GM12872 (cell line): ENCODE data around the gene PRM1.
A peak's percentile ranks its signal among the peaks of the same experiment; 100 is the strongest.

Source experiments
- TF ChIP-seq, protein P1 (sequence below): IDR thresholded peaks from 3 replicates; pipeline ENCODE4 v1.5.1; 2011; ENCODE audit warnings: low read depth, mild to moderate bottlenecking, low read length, moderate library complexity; ENCODE audit not compliant: insufficient read depth

The PRM1 gene

DNA sequence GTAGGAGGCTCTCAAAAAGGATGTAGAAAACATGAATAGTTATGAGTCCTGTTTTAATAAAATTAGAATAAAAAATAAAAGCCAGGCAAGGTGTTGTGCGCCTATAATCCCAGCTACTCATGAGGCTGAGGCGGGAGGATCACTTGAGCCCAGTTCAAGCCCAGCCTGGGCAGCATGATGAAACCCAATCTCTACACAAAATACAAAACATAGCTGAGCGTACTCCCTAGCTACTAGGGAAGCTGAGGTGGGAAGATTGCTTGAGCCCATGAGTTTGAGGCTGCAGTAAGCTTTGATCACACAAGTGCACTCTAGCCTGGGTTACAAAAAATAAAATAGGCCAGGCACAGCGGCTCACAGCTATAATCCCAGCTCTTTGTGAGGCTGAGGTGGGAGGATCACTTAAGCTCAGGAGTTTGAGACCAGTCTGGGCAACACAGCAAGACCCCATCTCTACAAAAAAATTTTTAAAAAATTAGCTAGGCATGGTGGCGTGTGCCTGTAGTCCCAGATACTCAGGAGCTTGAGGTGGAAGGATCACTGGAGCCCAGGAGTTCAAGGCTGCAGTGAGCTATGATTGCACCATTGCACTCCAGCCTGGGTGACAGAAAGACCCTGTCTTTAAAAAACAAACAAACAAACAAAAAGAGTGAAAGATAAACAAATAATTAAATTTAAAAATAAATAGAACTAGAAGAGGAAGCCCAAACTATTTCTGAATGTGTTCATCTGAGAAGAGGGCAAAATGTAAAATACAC lies 17.2 kb upstream of the PRM1 start:
- TF ChIP-seq, protein P1, sequence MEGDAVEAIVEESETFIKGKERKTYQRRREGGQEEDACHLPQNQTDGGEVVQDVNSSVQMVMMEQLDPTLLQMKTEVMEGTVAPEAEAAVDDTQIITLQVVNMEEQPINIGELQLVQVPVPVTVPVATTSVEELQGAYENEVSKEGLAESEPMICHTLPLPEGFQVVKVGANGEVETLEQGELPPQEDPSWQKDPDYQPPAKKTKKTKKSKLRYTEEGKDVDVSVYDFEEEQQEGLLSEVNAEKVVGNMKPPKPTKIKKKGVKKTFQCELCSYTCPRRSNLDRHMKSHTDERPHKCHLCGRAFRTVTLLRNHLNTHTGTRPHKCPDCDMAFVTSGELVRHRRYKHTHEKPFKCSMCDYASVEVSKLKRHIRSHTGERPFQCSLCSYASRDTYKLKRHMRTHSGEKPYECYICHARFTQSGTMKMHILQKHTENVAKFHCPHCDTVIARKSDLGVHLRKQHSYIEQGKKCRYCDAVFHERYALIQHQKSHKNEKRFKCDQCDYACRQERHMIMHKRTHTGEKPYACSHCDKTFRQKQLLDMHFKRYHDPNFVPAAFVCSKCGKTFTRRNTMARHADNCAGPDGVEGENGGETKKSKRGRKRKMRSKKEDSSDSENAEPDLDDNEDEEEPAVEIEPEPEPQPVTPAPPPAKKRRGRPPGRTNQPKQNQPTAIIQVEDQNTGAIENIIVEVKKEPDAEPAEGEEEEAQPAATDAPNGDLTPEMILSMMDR = no peak

DNA sequence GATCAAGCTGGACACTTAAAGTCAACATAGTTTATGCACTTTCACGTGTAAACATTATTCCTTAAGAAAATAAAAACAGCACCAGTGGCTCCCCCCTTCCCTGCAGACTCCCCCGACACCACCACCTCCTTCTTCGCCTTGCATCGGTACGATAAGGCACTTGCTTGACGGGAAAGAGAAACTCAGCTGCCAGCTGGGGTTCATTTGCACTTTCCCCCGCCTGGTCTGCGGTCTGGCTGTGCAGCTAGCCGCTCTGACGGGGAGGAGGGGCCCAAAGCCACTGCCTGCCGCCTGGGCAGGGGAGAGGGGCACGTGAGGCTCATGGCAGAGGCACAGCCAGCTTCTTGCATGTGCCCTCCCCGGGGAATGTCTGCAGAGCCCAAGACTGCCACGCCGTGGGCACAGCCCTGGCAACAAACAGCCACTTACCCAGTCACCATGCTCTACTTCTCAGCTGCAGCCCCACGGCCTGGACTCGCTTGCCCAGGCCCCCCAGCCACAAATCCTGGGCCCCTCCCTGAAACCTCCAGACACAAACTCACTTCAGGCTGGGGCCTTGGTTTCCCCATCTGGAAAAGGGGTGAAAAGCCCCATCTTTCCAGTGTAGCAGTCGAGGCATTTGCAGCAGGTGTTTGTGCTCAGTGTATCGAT lies 16.5 kb upstream of the PRM1 start:
- TF ChIP-seq, protein P1 = peak; percentile 33; the same call in 1 of the 3 replicates

DNA sequence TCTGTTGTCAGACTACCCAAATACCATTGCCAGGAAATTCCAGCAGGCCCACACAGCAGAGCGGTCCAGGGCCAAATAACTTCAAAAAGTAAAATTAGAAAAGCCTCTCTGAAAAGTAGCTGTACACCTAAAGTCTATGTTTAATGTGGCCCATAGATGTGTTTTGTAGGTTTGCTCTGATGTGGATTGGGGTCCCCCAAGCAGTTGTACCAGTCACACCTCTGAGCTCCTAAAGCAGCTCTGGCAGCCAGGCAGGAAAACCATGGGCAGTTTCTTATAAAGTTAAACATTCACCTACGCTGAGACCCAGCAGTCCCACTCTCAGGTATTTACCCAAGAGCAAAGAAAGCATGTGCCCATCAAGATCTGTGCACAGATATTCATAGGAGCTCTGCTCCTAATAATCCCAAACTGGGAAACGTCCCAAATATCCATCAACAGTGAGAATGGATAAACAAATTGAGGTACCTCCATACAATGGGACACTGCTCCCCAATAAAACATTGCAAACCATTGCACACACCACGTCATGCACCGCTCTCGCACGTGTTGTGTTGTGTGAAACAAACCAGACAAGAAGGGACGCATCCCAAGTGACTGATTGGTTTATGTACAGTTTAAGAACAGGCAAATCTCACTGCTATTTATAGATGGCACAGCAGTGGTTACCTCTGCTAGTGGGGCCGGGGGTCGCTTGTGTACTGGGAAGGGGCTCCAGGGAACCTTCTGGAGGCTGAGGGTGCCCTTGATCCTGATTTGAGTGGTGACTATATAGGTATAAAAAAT lies 15.8 kb upstream of the PRM1 start:
- TF ChIP-seq, protein P1 = no peak

DNA sequence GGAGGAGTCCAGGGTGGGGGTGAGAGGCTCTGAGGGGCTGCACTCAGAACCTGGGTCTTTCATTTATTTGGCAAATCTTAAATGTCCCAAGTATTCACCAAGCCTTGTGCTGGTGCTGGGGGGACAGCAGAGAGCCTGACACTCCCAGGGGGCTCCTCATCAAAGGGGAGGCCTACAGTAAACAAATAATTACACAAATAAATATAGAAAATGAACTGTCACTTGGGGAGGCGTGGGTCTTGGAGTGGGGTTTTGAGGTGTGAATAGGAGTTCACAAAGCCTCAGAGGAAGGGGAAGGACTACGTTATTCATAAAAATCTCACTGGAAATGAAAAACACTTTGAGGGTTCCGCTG lies 15.2 kb upstream of the PRM1 start:
- TF ChIP-seq, protein P1 = no peak

DNA sequence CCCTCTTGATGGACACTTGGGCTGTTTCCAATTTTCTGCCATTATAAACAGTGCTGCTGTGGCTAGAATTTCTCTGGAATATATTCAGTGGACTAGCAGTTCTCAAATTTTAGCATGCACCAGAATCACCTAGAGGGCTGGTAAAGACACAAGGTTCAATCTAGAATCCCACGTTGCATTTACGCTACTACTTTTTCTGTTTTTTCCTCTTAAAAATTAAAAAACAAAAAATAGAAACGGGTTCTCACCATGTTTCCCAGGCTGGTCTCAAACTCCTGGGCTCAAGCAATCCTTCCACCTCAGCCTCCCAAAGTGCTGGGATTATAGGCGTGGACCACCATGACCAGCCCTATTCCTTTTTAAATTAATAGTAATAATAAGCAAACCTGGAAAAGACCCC lies 14.5 kb upstream of the PRM1 start:
- TF ChIP-seq, protein P1 = no peak

DNA sequence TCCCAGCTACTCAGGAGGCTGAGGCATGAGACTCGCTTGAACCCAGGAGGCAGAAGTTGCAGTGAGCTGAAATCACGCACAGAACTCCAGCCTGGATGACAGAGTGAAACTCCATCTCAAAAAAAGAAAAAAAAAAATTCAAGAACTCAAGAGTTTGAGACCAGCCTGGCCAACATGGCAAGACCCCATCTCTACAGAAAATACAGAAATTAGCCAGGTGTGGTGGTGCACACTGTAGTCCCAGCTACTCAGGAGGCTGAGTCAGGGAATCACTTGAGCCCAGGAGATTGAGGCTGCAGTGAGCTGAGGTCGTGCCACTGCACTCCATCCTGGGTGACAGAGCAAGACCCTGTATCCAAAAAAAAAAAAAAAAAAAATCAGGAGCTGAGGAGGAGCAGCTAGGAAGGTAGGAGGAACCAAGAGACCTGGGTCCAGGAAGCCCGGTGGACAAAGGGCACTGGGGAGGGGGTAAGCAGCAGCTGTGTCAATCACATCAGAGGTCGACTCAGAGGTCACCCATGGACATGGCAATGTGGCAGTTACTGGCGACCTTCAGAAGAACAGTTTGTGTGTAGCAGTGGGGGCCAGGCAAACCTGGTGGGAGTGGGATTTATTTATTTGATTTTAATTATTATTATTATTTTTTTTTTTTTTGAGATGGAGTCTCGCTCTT lies 11.1 kb upstream of the PRM1 start:
- TF ChIP-seq, protein P1 = no peak
